SHP77 (cell line): ENCODE results near the gene GPR17.

Experiments used
- DNase-seq, 2 experiments: peaks; one replicate each; lab custom pipeline; 2025; lab: John Stamatoyannopoulos, UW

Gene GPR17

DNA sequence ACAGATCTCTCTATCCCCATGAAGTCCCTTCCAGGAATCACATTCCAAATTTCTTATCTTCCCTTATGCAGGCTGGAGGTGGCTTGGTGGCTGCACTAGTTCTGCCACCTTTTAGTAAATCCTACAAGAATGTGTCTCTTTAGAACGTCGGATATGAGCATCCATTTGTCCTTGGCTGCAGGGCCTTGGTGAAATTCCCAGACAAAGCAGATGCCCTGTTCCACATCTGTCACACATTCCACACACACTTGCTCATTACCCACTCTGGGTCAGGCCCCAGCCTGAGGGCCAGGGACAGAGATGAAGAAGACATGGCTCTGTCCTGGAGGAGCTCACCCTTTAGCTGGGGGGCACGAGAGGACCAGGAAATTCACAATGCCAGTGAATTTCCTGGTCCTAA lies 31.2 kb upstream of the GPR17 start:
- no peak for DNase-seq

DNA sequence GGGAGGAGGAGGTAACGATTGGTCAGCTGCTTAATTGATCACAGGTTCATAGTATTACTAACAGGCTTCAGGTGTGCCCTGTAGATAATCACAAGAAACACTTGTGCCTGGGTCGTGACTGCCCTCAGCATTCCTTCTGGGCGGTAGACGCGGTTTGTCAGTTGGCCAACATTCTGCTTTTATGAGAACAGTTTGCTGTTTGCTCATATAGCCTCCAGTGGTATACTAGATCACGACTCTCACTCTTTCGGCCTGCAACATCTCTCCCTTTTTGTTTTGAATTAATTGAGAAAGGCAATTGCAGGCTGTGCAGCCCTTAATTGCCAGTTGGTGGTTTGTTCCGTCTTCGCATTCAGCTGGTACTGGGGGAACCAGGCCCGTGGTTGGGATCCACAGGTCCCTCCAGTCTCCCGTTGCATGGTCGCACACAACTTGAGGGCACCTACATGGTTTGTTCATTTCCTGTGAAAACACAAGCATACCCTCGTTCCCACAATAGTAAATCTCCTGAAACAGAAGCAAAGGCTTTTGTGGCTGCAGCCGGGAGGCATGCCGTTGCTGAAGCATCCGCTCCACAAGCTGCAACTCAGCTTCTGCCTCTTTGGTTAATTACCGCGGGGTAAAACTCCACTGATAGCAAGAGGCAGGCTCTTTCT lies 30.3 kb upstream of the GPR17 start:
- no peak for DNase-seq

DNA sequence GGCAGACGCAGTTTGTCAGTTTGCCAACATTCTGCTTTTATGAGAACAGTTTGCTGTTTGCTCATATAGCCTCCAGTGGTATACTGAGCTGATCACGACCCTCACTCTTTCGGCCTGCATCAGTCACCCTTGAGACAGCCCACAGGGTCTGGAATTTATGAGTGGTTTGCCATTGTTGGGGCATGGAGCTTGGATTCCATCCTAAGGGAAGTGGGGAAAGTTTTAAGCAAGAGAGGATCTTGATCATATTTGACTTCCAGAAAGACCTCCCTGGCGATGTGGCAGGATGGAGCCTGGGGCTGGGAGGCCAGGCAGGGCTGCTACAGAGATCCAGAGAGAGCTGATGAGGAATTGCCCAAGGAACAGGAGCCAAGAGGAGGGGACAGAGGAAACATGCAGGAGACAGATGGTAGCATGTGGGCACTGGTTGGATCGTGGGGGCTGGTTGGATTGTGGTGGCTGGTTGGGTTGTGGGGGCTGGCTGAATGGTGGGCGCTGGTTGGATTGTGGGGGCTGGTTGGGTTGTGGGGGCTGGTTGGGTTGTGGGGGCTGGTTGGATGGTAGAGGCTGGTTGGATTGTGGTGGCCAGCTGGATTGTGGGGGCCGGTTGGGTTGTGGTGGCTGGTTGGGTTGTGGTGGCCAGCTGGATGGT lies 27.3 kb upstream of the GPR17 start:
- no peak for DNase-seq

DNA sequence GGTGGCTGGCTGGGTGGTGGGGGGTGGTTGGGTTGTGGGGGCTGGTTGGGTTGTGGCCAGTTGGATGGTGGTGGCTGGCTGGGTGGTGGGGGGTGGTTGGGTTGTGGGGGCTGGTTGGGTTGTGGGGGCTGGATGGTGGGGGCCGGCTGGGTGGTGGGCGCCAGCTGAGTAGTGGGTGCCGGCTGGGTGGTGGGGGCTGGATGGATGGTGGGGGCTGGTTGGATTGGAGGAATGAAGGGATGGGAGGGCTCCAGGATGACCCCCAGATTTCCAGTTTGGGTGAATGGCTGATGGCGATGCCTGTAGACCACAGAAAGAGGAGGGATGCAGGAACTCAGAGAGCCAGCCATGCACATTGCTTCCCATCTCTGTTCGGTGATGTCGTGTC lies 26.8 kb upstream of the GPR17 start:
- DNase-seq: no peak

DNA sequence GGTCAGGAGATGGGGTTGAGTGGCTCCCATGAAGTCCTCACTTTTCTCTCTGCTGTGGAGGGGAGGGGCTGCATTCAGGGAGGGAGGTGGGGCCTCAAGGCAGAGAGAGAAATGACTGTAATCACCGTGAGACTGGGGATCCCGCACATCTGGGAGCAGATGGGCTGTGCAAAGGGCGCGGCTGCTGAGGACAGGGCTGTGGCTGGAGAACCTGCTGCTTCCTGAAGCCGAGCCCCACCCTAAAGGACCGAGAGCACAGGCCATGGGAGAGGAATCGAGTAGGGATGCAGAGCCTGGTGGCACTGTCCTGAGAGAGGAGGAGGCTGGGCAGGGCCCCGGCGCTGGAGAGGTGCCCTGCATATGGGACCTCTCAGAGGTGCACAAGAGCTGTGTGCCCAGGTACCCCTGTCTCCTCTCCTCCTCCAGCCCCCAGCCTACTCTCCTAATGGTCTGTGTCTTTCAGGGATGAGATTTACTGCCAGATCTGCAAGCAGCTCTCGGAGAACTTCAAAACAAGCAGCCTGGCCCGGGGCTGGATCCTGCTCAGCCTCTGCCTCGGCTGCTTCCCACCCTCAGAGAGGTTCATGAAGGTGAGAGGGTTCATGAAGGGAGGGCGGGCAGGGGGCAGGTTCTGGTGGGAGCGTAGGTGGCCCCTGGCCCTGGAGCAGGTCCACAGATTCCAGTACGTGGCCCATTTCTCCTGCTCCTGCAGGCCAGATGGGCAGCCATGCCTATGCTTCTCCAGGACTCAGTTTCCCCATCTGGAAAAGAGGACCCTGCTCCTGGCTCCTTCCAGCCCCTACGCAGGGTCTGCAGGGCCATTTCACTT lies 25.9 kb upstream of the GPR17 start:
- no peak for DNase-seq

DNA sequence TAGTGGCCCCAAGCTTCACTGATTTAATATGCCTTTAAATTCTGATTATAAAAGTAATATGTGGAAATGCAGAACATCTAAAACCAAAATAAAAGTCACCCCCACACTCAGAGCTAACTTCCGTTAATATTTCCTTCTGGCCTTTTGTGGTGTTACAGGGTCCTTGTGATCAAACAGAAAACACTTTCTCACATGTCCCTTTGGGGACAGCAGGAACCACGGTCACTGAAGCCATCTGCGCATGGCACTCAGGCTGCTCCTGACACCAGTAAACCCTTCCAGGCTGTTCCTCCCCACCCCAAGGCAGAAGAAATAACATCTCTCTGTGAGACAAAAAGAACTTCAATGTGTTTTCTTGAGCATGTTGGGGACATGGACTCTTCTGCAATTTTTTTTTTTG lies 25.1 kb upstream of the GPR17 start:
- DNase-seq: no peak

DNA sequence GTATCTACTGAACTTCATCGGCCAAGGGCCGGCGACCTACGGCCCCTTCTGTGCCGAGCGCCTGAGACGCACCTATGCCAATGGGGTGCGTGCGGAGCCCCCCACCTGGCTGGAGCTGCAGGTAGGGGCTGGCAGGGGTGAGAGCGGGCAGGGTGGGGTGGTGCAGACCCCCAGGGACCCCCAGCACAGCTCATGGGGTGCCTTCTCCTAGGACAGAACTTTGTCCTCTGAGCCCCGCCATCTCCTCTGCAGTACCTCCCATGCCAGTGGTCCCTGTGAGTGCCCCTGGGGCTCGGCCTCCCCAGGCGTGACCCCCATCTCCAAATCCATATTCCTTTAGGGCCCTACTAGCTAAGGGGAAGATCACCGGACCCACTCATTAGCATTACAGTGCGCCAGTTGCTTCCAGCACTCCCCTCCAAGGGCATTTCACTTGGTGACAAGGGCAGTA lies 23.9 kb upstream of the GPR17 start:
- DNase-seq: no peak

DNA sequence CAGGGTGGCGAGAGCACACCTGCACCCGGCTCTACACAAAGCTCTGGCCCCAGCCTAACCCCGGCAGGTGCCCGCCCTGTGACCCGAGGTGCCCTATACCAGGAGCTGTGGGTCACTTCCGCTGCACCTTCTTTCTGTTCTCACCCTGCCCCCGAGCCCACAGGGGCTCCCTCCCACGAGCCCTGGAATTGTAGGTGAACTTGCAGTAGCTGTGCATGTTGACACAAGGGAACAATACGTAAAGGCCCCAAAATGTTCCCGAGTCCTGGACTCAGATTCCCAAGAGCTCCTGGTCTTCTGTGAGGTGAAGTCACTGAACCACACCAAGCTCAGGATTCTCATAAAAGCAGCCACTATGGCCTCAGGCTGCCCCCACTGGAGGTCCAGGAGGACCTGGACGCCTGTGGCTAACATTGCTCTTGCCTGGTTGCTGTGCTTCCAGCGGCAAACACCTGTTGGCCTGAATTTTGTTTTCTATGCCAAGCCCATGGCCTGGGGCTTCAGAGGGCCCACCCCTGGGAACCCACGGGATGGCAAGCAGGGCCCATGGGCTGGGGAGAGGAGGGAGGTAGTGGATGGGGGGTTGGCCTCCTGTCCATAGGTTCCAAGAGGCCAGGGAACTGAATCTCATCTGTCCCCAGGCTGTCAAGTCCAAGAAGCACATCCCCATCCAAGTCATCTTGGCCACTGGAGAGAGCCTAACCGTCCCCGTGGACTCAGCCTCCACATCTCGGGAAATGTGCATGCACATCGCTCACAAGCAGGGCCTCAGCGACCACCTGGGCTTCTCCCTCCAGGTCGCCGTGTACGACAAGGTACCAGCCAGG lies 23.2 kb upstream of the GPR17 start:
- no peak for DNase-seq

DNA sequence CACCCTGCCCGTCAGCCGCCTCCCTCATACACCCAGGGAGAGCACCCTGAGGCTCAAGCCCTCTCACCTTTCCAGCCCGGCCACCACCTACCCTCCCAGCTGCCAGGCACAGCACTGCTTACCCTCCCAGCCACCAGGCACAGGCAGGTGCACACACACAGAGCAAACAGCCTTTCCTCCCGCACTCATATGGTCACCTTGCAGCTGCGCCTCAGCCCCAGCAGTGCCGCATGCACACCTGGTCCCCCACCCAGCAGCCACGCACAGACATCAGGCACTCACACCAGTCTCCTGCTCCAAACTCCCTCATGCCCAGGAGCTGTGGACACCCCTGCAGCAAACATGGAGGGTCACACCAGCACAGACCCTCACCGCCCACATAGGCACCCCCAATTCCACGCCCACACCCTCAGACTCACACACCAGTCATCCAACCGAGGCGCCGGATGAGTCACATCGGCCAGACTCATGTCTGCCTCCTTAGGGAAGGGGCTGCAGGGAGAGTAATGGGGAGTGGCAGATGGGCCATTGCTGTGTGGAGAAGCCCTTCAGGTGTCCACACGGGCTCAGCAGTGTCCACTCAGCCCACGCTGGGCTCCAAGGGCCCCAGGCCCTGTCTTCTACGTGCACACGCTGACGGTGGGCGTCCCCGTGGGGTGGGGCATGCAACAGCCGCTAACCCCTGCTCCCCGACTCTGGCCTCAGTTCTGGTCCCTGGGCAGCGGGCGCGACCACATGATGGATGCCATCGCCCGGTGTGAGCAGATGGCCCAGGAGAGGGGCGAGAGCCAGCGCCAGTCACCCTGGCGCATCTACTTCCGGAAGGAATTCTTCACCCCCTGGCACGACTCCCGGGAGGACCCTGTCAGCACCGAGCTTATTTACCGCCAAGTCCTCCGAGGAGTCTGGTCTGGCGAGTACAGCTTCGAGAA lies 22.3 kb upstream of the GPR17 start:
- DNase-seq: peak; percentile 54 to 75

DNA sequence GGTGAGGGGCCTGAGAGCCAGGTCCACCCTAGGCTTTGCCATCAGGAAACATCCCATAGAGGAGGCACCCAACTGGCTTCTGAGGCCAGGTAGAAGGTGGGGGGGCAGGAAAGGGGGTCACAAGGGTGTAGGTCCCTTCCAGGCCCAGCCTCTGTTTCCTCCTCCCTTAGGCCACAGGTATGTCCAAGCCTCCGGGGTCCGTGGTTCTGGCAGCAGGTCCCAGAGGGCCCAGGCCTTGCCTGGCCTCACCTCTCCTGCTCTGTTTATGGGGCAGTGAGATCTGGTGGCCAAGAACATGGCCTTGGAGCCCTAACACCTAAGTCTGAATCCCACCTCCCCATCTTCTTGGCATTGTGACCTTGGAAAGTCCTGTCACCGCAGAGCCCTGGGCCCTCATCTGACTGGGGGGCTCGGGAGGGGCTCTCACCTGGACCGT lies 21.6 kb upstream of the GPR17 start:
- DNase-seq: no peak

DNA sequence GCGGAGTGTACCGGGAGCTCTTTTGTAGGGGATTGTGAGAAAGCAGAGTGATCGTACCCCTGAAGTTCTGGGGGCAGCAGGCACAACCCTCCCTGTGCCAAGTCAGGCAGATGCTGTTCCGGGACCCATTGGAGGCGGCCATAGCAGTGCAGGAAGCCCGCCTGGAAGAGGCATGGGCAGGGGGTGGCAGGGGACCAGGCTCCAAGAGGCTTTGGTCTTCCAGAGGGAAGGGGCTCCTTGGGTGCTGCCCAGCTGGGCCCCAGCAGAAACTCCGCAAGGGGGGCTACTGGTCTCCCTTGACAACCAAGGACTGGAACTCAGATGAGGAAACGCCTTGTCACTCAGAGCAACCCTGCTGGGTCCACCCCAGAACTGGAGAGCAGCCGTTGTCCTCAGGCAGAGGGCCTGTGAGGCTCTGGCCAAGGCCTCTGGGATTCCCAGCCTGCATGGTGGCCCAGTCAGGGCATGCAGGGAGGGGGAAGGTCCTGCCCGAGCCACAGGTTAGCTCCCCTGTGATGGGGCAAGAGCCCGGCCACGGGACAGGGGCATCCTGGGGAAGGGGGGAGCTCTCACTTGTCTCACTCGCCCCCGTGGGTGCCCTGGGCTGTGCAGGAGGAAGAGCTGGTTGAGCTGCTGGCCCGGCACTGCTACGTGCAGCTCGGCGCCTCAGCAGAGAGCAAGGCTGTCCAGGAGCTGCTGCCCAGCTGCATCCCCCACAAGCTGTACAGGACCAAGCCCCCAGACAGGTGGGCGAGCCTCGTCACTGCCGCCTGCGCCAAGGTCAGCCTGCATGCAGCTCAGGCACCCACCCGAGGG lies 21.0 kb upstream of the GPR17 start:
- DNase-seq: no peak

DNA sequence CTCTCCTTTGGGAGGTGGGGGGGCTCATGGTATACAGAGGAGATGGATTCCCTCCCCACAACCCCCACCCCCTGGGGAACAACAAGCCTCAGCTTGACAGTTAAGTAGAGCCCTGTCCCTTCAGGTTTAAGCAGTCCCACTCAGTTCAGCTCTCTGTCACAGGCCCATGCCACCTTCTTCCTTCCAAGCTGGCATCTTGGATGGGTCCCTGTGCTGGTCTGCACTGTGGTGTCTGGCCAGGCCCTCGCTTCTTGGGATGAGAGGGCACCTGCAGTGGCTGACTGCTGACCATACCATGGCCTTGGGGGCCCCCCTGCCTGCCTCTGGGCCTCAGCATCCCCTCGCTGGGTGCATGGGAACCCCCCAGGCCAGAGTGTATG lies 20.4 kb upstream of the GPR17 start:
- DNase-seq: no peak

DNA sequence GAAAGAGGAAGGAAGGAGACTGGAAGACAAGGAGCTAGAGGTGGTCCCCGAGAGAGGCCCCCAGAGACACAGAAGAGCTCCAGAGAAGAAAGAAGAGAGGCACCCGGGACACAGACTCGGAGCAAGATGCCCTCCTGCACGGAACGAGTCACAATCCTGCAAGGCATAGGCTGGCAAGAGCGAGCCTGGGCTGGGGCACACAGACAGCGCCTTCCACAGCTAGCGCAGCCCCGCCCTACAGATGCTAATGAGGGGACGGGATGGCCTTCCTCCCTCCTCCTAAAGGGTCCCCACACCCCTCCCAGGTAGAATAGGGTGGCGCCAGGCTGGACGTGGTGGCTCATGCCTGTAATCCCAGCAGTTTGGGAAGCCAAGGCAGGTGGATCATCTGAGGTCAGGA lies 19.8 kb upstream of the GPR17 start:
- no peak for DNase-seq

DNA sequence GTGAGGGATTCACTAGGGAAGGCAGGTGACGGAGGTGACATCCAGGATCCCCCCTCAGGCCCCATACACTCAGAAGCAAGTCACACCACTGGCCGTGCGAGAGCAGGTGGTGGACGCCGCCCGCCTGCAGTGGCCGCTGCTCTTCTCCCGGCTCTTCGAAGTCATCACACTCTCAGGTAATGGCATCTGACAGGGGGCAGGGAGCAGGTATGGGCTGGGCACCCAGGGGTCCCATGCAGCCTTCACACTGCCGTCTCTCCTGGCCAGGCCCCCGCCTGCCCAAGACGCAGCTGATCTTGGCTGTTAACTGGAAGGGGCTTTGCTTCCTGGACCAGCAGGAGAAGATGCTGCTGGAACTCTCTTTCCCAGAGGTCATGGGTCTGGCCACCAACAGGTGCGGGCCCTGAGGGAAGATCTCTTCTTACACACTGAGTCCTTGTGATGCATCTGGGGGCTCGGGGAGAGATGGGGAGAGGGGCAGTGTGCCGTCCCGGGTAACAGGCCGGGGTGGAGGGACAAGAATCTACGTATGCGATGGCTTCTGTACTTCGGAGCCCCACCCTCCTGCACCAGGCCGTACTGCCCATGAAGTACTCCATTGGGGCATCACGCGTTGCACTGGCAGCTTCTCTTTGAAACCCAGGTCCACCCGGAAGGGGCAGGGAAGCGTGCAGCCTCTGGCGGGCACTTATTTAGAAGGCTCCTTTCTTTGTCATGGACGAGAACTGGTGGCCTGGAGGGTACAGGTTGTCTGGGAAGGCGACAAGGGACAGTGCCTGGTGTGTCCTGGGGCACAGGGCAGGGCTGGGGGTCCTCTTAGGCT lies 18.8 kb upstream of the GPR17 start:
- no peak for DNase-seq

DNA sequence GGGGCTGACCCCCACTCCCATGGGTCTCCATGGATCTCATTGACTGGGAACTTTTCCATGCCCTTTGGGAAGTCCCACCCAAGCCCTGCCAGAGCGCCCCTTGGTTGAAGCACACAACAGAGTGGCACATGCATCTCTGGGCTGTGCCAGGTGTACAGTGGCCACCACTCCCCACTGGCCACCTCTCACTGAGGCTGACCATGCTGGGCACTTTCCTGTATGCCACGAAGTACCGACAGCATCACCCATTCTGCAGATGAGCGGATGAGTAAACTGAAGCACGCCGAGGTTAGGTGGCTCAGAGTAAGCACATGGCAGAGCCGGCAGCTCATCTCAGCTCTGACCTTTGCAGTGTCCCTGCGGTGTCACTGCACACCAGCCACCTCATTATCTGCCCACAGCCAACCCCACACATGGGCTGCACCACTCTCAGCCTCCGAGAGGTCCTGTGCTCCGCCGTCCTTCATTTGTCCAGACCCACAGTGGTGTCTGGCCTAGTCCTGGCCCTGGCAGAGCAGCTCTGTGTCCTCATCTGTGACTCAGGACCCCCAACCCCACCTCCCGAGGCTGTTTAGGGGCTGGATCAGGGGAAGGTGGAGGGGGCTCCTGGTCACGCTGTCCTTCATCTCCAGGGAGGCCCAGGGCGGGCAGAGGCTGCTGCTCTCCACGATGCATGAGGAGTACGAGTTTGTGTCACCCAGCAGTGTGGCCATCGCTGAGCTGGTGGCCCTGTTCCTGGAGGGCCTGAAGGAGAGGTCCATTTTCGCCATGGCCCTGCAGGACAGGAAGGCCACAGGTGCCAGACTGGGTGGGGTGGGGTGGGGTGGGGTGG lies 18.0 kb upstream of the GPR17 start:
- no peak for DNase-seq

DNA sequence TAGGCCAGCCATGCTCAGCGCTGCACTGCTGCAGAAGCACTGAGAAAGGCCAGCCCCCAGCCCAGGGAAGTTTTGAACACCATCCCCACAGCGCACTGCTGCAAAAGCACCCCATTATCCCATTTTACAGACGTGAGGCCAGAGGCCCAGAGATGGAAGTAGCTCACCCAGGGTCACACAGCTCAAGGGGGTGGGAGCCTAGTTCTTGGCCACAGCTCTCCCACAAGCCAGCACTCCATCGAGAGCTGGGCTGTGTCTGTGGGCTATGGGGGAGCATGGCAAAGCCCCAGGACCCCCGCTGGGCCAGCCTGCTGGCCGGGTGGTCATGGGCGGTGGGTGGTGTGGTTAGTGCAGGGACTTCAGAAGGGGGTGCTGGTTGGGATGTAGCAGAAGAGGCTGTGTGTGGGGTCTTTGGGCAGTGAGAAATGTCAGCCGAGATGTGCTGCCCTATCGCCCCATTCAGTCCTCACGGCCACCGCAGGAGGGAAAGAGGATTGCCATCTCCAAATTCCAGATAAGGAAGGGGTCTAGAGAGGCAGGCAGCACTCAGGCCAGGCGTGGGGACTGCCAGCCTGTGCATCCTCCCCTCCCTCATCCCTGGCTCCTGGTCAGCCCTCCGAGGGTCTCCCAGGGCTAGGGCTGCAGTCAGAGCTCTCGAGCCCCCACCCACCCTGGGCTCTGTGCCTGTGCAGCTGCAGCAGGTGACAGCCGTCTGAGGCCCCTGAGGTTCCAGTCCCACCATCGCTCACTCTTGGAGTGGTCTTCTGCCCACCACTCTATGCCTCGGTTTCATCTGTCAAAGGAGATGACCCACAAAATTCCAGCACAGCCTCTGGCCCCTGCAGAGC lies 17.0 kb upstream of the GPR17 start:
- DNase-seq: no peak

DNA sequence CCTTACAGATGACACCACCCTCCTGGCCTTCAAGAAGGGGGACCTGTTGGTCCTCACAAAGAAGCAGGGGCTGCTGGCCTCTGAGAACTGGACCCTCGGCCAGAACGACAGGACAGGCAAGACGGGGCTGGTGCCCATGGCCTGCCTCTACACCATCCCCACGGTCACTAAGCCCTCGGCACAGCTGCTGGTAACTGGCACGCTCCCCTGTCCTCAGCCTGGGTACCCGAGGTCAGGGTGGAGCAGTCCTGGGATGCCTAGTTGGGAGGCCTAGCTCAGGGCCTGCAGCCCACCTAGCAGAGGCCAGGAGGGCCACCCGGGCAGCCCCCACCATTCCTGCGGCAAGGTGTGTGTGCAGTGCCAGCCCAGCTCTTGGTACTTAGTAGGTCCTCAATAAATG lies 16.3 kb upstream of the GPR17 start:
- no peak for DNase-seq
